HG02884 (cell line): ENCODE measurements around the gene MAP1LC3B2.

Experiments
- ATAC-seq: cut with Tn5 transposase; IDR thresholded peaks from one replicate; pipeline ENCODE4 v1.9.1; 2021; ENCODE audit warnings: mild to moderate bottlenecking, moderate library complexity; ENCODE audit not compliant: unreplicated experiment

The MAP1LC3B2 gene

DNA sequence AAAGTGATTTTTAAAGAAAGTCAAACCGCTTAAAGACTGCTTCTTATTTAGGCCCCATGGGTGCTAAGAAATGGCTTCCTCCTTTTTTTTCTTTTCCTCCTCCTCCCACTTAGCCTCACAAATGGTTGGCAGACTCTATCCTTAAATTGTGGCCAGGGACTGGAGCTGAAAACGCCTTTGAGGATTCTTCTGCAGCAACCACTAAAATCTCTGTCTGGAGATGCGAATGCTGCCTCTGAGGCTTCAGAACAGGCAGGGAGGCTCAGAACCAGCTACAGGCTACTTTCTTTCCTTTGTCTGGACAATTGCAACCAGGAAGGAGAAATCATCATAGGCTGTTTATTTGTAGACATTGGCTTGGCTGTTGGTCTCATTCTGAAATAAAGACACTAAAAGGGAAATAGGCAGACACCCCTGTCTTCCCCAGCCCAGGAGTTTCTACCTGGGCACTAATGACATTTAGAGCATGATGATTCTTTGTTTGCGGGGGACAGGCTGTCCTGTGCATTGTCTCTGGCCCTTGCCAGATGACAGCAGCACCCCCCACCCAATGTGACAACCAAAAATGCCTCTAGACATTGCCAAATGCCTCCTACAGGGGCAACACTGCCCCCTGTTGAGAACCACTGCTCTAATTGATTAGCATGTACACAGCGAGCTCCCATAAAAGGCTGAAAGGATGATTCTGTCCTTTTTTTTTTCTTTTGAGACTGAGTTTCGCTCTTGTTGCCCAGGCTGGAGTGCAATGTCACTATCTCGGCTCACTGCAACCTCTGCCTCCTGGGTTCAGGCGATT is 50.3 kb downstream of the MAP1LC3B2 start:
- no peak for ATAC-seq

GRCh38 chr12:116610971-116611541 is 51.9 kb downstream of the MAP1LC3B2 start:
- ATAC-seq = no peak

GRCh38 chr12:116612436-116612835 is 53.3 kb downstream of the MAP1LC3B2 start:
- ATAC-seq = no peak

GRCh38 chr12:116613256-116613655 is 54.1 kb downstream of the MAP1LC3B2 start:
- ATAC-seq = no peak

GRCh38 chr12:116614194-116614915 is 55.2 kb downstream of the MAP1LC3B2 start:
- ATAC-seq = no peak

GRCh38 chr12:116615141-116615861 is 56.1 kb downstream of the MAP1LC3B2 start:
- no peak for ATAC-seq

DNA sequence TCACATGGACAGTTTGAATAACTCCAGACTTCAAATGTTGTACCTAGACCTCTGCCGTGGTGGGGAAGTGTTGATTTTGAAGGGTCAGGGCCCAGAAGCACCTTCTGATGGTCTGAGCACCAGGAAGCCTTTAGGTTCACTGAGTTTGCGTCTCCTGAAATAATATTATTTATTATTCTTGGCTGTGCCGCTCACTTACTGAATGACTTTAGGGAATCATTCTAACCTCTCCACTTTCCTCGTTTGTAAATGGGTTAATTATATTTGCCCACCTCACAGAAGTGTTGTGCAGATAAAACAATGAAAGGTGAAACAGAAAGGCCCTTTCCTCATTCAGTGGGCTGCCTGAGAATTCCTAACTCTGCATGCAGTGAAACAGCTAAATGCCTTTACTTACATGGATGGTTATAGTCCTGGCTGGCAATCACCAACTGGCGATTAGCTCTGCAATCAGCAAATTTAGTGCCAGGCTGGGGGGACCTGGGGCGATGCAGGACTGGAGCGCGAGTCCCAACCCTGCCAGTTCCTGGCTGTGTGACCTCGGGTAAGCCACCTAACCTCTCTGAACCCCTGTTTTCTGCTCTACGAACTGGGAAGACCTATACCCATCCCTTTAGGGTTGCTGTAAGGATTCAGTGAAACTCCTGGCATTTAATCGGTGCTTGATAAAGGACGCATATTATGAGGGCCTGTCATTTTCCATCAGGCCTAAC is 57.5 kb downstream of the MAP1LC3B2 start:
- no peak for ATAC-seq

DNA sequence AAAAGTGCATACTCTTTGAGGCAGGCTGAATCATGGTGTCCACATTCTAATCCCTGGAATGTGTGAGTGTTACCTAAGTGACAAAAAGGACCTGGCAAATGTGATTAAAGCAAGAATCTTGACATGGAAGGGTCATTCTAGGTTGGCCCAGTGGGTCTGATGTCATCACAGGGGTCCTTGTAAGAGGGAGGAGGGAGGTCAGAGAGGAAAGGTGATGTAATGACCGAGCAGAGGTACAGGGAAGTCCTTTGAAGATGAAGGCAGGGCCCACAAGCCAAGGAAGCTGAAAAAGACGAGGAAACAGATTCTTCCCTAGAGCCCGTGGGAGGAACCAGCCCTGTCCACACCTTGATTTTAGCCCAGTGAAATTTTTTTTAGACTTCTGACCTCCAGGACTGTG is 60.1 kb downstream of the MAP1LC3B2 start:
- ATAC-seq = no peak

DNA sequence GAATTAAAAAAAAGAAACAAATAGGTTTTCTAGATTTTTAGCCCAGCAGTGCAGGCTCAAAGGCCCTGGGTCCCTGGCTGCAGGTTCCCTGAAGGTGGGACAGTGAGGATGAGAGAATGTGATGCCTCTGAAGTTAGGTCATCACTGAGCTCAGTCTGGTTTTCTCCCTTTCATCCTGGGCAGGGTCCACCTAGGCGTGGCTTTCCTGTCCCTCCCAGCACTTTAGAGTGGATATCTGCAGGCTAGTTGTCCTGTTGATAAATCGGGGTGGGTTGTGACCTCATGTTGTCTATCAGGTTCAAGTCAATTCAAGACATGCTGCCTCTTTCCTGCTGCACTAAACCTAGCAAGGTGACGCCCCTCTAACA is 60.9 kb downstream of the MAP1LC3B2 start:
- no peak for ATAC-seq

DNA sequence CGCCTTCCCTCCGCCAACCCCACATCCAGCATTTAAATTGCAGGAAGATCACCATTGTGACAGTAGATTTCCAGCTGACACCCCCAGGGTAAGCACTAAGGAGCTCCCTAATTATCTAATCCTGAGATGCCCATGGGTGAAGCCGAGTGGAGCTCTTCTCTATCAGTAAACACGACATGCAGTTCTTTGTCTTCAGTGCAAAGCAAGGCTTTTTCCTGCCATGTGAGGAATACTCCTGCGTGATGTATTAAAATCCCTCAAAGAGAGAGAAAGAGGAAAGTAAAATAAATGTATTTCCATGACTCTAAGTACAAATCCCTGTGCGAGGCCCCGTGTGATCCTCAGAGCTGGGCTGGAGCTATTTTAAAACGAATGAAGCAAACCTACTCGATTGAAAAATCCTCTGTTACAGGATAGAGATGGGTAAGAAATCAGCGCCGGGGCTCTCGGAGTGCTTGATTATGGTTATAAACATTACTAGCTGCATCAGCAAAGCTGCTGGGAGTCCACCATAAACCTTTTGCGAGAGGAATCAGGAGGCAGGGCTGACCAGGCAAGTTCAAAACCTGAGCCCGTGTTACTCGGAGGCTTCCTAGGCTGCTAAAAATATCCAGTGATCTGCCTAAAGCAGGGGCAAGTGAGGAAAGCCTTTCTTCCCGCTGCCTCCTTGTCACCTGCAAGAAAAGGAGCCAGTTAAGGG is 61.5 kb downstream of the MAP1LC3B2 start:
- no peak for ATAC-seq

DNA sequence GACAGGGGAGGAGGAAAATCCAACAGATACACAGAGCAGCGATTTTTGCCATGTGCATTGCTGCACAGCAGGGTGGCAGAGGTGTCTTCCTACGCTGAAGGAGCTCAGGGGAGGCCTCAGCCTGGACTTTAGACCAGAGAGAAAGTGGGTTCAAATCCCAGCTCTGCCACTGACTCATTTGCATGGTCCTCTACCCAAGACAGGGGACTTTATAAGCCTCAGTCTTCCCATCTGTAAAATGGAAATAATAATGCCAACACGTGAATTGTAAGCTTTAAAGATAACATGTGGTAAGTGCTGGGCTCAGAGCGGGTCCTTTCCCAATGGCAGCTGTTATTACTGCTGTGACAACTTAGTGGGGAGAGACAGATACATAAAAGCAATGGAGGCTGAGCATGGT is 62.0 kb downstream of the MAP1LC3B2 start:
- no peak for ATAC-seq

DNA sequence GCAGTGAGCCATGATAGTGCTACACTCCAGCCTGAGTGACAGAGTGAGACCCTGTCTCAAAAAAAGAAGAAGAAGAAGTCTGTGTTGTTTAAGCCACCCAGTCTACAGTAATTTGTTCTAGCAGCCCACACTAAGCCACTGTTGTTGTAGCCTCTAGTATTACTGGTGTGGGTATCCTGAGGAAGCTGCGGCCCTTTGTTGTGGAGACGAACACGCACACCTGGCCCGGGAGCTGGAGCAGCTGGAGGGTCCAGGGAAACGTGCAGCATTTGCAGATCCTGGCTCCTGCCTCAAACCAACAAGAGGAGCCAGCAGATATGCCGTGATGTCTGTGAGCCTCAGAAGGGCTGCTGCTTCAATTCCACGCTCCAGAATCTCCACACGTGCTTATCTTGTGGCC is 65.3 kb downstream of the MAP1LC3B2 start:
- no peak for ATAC-seq

- no peak for ATAC-seq
Measured at GRCh38 chr12:116626153-116626552, 67.0 kb downstream of the MAP1LC3B2 start.
